Muscle layer of duodenum (tissue), 2 donors: ENCODE measurements around the gene SDHAF2.
"Not testable (repeated sequence)": the region's sequence is repeated elsewhere in the genome, so short reads cannot be mapped to it uniquely, and the experiment has no call there.

ENCODE experiments used
- H3K27ac ChIP-seq: one replicate; pipeline ENCODE4 v1.7.0; 2013; ENCODE audit warnings: mild to moderate bottlenecking, low read length
- H3K27me3 ChIP-seq: one replicate; pipeline ENCODE4 v1.7.0; 2013; ENCODE audit warnings: low read depth, mild to moderate bottlenecking, control low read depth, low read length
- H3K36me3 ChIP-seq, 2 donors: one replicate each; pipeline ENCODE4 v1.7.0; 2013; ENCODE audit warnings: low read length in 2 of 2, control low read depth in 1 of 2, mild to moderate bottlenecking in 1 of 2; ENCODE audit not compliant: insufficient read depth in 2 of 2, control insufficient read depth in 1 of 2
- H3K4me1 ChIP-seq, 2 donors: one replicate each; pipeline ENCODE4 v1.7.0; 2013; ENCODE audit warnings: low read length in 2 of 2, mild to moderate bottlenecking in 2 of 2, control low read depth in 1 of 2, moderate library complexity in 1 of 2; ENCODE audit not compliant: insufficient read depth in 2 of 2, control insufficient read depth in 1 of 2
- H3K4me3 ChIP-seq, 2 donors: one replicate each; pipeline ENCODE4 v1.7.0; 2013; ENCODE audit warnings: low read length in 2 of 2, low read depth in 1 of 2, mild to moderate bottlenecking in 1 of 2
- H3K9me3 ChIP-seq, 2 donors: one replicate each; pipeline ENCODE4 v1.7.0; 2013; ENCODE audit warnings: low read length in 2 of 2, control low read depth in 1 of 2, mild to moderate bottlenecking in 1 of 2; ENCODE audit not compliant: control insufficient read depth in 1 of 2
- donor health status: healthy.

Gene SDHAF2

GRCh38 chr11:61476371-61476770, 46.4 kb downstream of the SDHAF2 start:
- Histone ChIP-seq H3K9me3 (no peaks in the 10 kb centered on the region), H3K27me3 (no peaks in the 10 kb centered on the region), H3K36me3 (peaks cover 0 to 10% of the 10 kb centered on the region in 2 donors), H3K27ac (no peak overlapping the region), H3K4me3 (no peak overlapping the region), H3K4me1 (peaks cover 0 to 24% of the 10 kb centered on the region in 2 donors)

GRCh38 chr11:61477126-61477525, 47.2 kb downstream of the SDHAF2 start:
- Histone ChIP-seq H3K27me3 (no peaks in the 10 kb centered on the region), H3K4me1 (peaks cover 0 to 28% of the 10 kb centered on the region in 2 donors), H3K9me3 (no peaks in the 10 kb centered on the region), H3K27ac (no peak overlapping the region), H3K36me3 (peaks cover 0 to 10% of the 10 kb centered on the region in 2 donors), H3K4me3 (no peak overlapping the region)

DNA sequence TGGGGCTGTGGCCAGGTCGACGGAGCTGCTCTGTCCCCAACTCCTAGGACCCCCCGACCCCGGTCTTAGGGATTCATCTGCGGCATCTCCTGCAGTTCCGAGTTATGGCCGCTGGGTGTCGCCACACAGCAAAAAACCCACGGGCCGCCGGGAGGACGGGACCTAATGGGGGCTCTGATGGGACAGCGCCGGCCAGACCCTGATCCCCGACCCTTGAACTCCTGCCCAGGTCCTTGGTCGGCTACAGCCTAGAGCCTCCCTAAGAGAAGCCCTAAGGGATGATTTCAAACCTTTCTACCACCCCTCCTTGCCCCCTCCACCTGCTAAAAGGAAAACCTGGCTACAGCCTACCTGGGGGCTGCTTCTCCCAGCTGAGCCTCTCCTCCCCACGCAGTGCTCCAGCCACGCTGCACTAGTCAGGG, 47.8 kb downstream of the SDHAF2 start:
- H3K27ac ChIP-seq = no peak overlapping the region

DNA sequence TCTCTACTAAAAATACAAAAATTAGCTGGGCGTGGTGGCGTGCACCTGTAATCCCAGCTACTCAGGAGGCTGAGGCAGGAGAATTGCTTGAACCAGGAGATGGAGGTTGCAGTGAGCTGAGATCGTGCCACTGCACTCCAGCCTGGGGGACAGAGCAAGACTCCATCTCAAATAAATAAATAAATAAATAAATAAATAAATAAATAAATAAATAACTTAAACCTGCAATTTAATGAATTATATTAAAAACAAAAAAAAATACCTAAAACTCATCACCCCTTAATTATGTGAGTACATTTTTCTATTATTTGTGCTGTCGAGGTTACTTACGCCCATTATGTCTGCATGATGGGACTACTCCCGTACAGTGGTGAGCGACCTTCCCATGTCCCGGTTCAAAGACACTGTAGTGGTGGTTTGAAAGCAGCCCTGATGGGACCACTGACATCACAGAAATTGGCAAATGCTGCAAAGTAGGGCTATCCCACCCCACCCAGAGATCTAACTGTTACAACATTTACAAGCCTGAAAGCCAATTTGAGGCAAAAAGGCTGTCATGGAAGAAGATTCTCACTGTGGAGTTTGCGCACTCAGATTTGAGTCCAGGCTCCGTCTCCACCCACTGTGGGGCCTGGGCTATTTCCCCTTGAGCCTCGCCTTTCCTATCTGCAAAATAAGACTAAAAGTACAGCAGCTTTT, 49.6 kb downstream of the SDHAF2 start:
- H3K4me3 ChIP-seq, H3K27me3 ChIP-seq, H3K36me3 ChIP-seq, H3K27ac ChIP-seq, H3K9me3 ChIP-seq: not testable (repeated sequence)
- H3K4me1 ChIP-seq = peaks cover 0 to 28% of the 10 kb centered on the region in 2 donors

More for the DNA sequence above, 47.8 kb downstream of the SDHAF2 start:
- Histone ChIP-seq H3K9me3 (no peaks in the 10 kb centered on the region), H3K4me1 (peaks cover 0 to 28% of the 10 kb centered on the region in 2 donors), H3K36me3 (peaks cover 0 to 10% of the 10 kb centered on the region in 2 donors), H3K27me3 (no peaks in the 10 kb centered on the region), H3K4me3 (no peak overlapping the region)

DNA sequence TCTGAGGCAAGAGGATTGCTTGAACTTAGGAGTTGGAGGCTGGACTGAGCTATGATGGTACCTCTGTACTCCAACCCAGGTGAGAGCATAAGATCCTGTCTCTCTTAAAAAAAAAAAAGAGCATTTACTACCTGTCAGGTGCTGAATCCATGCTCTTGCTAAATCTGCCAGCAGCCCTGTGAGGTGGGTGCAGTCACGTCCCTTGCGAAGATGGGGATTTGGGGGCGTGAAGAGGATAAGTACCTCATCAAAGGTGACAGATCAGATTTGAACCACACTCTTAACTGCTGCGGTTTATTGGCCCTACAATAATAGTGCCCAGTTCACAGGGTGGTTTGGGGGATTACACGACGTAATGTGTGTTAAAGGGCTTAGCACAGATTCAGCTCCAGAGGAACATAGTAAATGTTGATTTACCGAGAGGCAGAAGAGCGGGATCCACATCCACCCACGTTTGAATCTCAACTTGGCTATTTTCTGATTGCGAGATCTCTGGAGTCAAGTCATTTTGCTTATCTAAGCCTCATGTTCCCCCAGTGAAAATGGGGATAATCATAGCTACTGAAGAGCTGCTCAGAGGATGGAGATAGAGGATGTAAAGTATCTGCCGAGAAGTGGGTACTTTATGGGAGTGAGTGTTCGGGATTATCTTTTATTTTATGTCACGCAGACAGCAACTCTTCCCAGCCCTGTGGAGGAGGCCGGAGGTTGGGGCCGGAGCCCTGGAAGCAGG, 50.5 kb downstream of the SDHAF2 start:
- H3K36me3 ChIP-seq = no peaks in the 10 kb centered on the region
- no peak overlapping the region for H3K4me3 ChIP-seq
- H3K4me1 ChIP-seq = peaks cover 0 to 28% of the 10 kb centered on the region in 2 donors
- H3K9me3 ChIP-seq = no peaks in the 10 kb centered on the region
- H3K27ac ChIP-seq = no peak overlapping the region
- H3K27me3 ChIP-seq = no peaks in the 10 kb centered on the region

DNA sequence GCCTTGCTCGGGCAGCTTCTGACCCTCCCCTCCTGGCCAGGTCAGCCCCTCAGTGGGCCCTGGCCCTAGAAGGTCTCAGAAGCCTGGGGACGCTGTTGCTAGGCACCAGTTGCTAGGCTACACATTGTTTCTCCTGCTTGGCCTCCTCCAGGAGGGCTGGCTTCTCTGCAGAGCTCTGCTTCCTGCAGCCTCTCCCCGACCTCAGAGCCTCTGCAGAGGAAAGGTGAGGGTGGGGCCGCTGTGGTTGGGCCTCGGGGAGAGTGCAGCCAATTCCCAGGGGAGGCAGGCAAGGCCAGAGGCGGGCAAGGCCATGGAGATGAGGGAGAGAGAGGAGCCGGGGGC, 51.0 kb downstream of the SDHAF2 start:
- H3K27me3 ChIP-seq = no peaks in the 10 kb centered on the region
- no peak overlapping the region for H3K4me3 ChIP-seq
- H3K36me3 ChIP-seq = peaks cover 0 to 3% of the 10 kb centered on the region in 2 donors
- H3K4me1 ChIP-seq = peaks cover 0 to 28% of the 10 kb centered on the region in 2 donors
- no peaks in the 10 kb centered on the region for H3K9me3 ChIP-seq
- no peak overlapping the region for H3K27ac ChIP-seq

DNA sequence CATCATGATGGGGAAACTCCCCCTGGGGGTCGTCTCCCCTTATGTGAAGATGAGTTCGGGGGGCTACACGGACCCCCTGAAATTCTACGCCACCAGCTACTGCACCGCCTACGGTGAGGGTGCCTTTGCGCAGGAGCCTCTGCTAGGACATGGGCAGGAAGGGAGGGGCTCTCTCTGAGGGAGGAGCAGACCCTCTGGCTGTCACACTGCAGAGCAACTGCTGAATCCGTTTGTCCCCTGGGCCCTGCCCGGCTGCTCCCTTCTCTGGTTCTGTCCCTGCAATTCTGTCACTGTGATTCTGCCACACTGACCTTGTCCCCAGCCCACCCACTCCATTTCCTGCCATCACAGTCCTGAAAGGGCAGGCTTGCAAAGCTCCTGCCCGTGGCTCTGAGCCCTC, 51.9 kb downstream of the SDHAF2 start:
- Histone ChIP-seq H3K27ac (no peak overlapping the region), H3K27me3 (no peaks in the 10 kb centered on the region), H3K4me1 (peaks cover 0 to 28% of the 10 kb centered on the region in 2 donors), H3K36me3 (peaks cover 0 to 7% of the 10 kb centered on the region in 2 donors), H3K4me3 (no peak overlapping the region), H3K9me3 (no peaks in the 10 kb centered on the region)

DNA sequence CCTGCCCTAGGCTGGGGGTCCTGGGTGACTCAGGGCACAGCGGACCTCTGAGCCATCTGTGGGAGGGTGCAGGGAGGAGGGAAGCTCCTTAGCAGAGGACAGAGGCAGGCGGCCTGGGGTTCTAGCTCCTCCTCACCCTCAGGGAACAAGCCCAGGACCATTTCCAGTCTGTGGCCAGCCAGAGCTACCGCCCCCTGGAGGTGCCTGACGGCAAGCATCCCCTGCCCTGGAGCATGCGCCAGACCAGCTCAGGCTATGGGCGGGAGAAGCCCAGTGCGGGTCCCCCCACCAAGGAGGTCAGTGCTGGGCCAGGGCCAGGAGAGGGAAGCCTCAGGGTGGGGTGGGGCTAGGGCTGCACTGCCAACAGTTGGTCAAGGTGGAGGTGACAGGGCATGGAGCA, 52.6 kb downstream of the SDHAF2 start:
- peaks cover 0 to 22% of the 10 kb centered on the region in 2 donors for H3K4me1 ChIP-seq
- no peak overlapping the region for H3K27ac ChIP-seq
- no peaks in the 10 kb centered on the region for H3K9me3 ChIP-seq
- H3K4me3 ChIP-seq = no peak overlapping the region
- H3K27me3 ChIP-seq = no peaks in the 10 kb centered on the region
- peaks cover 0 to 11% of the 10 kb centered on the region in 2 donors for H3K36me3 ChIP-seq

- Histone ChIP-seq H3K27ac (no peak overlapping the region), H3K36me3 (peaks cover 0 to 11% of the 10 kb centered on the region in 2 donors), H3K27me3 (no peaks in the 10 kb centered on the region), H3K4me1 (peaks cover 5 to 26% of the 10 kb centered on the region in 2 donors), H3K4me3 (no peak overlapping the region), H3K9me3 (no peaks in the 10 kb centered on the region)
These were observed 54.6 kb downstream of the SDHAF2 start for GRCh38 chr11:61484541-61484940.

DNA sequence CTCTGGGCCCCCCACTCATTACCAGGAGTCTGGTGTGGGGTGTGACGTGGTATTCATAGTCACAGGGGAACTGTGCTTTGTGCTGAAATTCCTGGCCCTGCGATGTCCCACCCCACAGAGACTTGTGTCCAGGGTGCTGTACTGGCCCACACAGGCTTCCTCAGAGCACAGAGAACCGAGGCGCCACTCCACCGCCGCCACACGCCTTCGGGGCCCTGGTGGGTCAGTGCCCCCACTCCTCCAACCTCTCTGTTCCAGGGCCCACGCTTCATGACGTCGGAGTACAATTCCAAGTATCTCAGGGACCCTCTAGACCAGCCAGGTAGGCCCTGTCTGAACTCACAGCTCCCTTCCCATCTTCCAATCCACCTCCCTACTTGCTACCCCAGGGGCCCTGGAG, 55.2 kb downstream of the SDHAF2 start:
- H3K36me3 ChIP-seq = peaks cover 0 to 11% of the 10 kb centered on the region in 2 donors
- no peak overlapping the region for H3K27ac ChIP-seq
- H3K27me3 ChIP-seq = no peaks in the 10 kb centered on the region
- peaks cover 9 to 31% of the 10 kb centered on the region in 2 donors for H3K4me1 ChIP-seq
- no peak overlapping the region for H3K4me3 ChIP-seq
- H3K9me3 ChIP-seq = no peaks in the 10 kb centered on the region

- no peaks in the 10 kb centered on the region for H3K9me3 ChIP-seq
These were observed 56.2 kb downstream of the SDHAF2 start for GRCh38 chr11:61486011-61486620.

More at GRCh38 chr11:61486011-61486620, 56.2 kb downstream of the SDHAF2 start:
- Histone ChIP-seq H3K27ac (no peak overlapping the region), H3K4me3 (no peak overlapping the region), H3K27me3 (no peaks in the 10 kb centered on the region), H3K36me3 (peaks cover 0 to 11% of the 10 kb centered on the region in 2 donors), H3K4me1 (peaks cover 16 to 37% of the 10 kb centered on the region in 2 donors)
